OCI-LY1 (cell line): ENCODE data around the gene AGK.
A peak's percentile ranks its signal among the peaks of the same experiment; 100 is the strongest.

Source experiments
- H2AFZ ChIP-seq: fragments of 200-600 bp; sonication (generic), shearing (Covaris generic); 2 replicates; pipeline ENCODE4 v1.6.0; 2014; ENCODE audit warnings: antibody characterized with exemption, mild to moderate bottlenecking, low read length
- H3F3A ChIP-seq: fragments of 200-600 bp; sonication (generic), shearing (Covaris generic); 2 replicates; pipeline ENCODE4 v1.6.0; 2014; ENCODE audit warnings: mild to moderate bottlenecking, antibody characterized with exemption, low read length, moderate library complexity; ENCODE audit not compliant: insufficient read depth
- H3K27ac ChIP-seq: fragments of 200-600 bp; sonication (generic); 2 replicates; pipeline ENCODE4 v1.5.1; 2014; ENCODE audit warnings: low read length, mixed run types, mild to moderate bottlenecking, low read depth; ENCODE audit not compliant: poor library complexity, severe bottlenecking
- H3K27me3 ChIP-seq: fragments of 200-600 bp; sonication (generic); 2 replicates; pipeline ENCODE4 v1.6.0; 2014; ENCODE audit warnings: antibody characterized with exemption, mild to moderate bottlenecking, low read length, moderate library complexity; ENCODE audit not compliant: insufficient read depth
- H3K36me3 ChIP-seq: fragments of 200-600 bp; sonication (generic); 2 replicates; pipeline ENCODE4 v1.6.1; 2014; ENCODE audit warnings: mild to moderate bottlenecking, antibody characterized with exemption, low read length, moderate library complexity, mixed read lengths; ENCODE audit not compliant: insufficient read depth
- H3K4me1 ChIP-seq: fragments of 200-600 bp; sonication (generic); 2 replicates; pipeline ENCODE4 v1.5.1; 2014; ENCODE audit warnings: mild to moderate bottlenecking, low read length, moderate library complexity; ENCODE audit not compliant: insufficient read depth, severe bottlenecking
- H3K4me2 ChIP-seq: fragments of 200-600 bp; sonication (generic), shearing (Covaris generic); 2 replicates; pipeline ENCODE4 v1.6.1; 2014; ENCODE audit warnings: low read length
- H3K4me3 ChIP-seq: fragments of 200-600 bp; sonication (generic); 2 replicates; pipeline ENCODE4 v1.5.1; 2014; ENCODE audit warnings: low read length, low read depth, mild to moderate bottlenecking, mixed read lengths; ENCODE audit not compliant: poor library complexity, severe bottlenecking
- H3K79me2 ChIP-seq: fragments of 200-600 bp; shearing (Covaris generic); 2 replicates; pipeline ENCODE4 v1.6.1; 2016; ENCODE audit warnings: mixed run types, low read length, mixed read lengths; ENCODE audit not compliant: insufficient read depth
- H3K9ac ChIP-seq: fragments of 200-600 bp; sonication (generic), shearing (Covaris generic); 2 replicates; pipeline ENCODE4 v1.6.1; 2014; ENCODE audit warnings: mild to moderate bottlenecking, low read length, mixed read lengths
- H3K9me2 ChIP-seq: fragments of 200-600 bp; sonication (generic), shearing (Covaris generic); 2 replicates; pipeline ENCODE4 v1.6.1; 2014; ENCODE audit warnings: low read depth, mild to moderate bottlenecking, low read length, mixed read lengths
- H3K9me3 ChIP-seq: fragments of 200-600 bp; shearing (Covaris generic); 2 replicates; pipeline ENCODE4 v1.6.1; 2014; ENCODE audit warnings: low read length, mixed read lengths
- H4K20me1 ChIP-seq: fragments of 200-600 bp; sonication (generic), shearing (Covaris generic); 2 replicates; pipeline ENCODE4 v1.6.0; 2016; ENCODE audit warnings: mild to moderate bottlenecking, low read length; ENCODE audit not compliant: insufficient read depth
- CTCF ChIP-seq: fragments of 200-600 bp; sonication (generic), shearing (Covaris generic); IDR thresholded peaks from 2 replicates; pipeline ENCODE4 v1.5.1; 2017; ENCODE audit warnings: mild to moderate bottlenecking, antibody characterized with exemption, low read length, moderate library complexity, mixed read lengths
- EZH2 ChIP-seq: fragments of 200-600 bp; sonication (generic), shearing (Covaris generic); IDR thresholded peaks from 2 replicates; pipeline ENCODE4 v1.8.0; 2017; ENCODE audit warnings: borderline replicate concordance, mixed run types, mild to moderate bottlenecking, antibody characterized with exemption, low read length, moderate library complexity, mixed read lengths

The AGK gene

GRCh38 chr7:141551094-141551781 is at the start of gene AGK:
AGK (plus strand) TSS chr7:141551410; CDS start chr7:141555467, 4,057 bp downstream.
- Histone ChIP-seq H3K4me1 (peaks cover 29% of the 10 kb centered on the region), H3K9me3 (no peaks in the 10 kb centered on the region), H3K9me2 (no peaks in the 10 kb centered on the region), H3K4me3 (peak within 1 kb of the TSS; percentile 81), H3K4me2 (peak within 1 kb of the TSS; percentile 89), H4K20me1 (no peaks in the 10 kb centered on the region), H3K27ac (no peak within 1 kb of the TSS), H3K36me3 (peaks cover 9% of the 10 kb centered on the region; the same call in 1 of the 2 replicates), H3K27me3 (no peaks in the 10 kb centered on the region), H3F3A (no peaks in the 10 kb centered on the region), H2AFZ (peak within 1 kb of the TSS; percentile 81), H3K9ac (peak within 1 kb of the TSS; percentile 80), H3K79me2 (0 out of 2 replicates have a peak, but pooled peaks cover 6% of the 10 kb centered on the region)
- TF ChIP-seq CTCF = no peak
- no peak for TF ChIP-seq EZH2

- no peaks in the 10 kb centered on the region for H3K4me1 ChIP-seq
- no peaks in the 10 kb centered on the region for H3F3A ChIP-seq
- H3K27me3 ChIP-seq = peaks cover 6% of the 10 kb centered on the region; the same call in 1 of the 2 replicates
- no peaks in the 10 kb centered on the region for H3K36me3 ChIP-seq
- no peaks in the 10 kb centered on the region for H3K79me2 ChIP-seq
- no peak overlapping the region for H2AFZ ChIP-seq
- no peak overlapping the region for H3K4me3 ChIP-seq
- no peaks in the 10 kb centered on the region for H3K9me3 ChIP-seq
- H3K9ac ChIP-seq = no peak overlapping the region
- no peak for TF ChIP-seq CTCF
- TF ChIP-seq EZH2 = no peak
- no peaks in the 10 kb centered on the region for H3K9me2 ChIP-seq
- H3K4me2 ChIP-seq = no peak overlapping the region
- no peak overlapping the region for H3K27ac ChIP-seq
- no peaks in the 10 kb centered on the region for H4K20me1 ChIP-seq
These were observed 49.8 kb upstream of the AGK start for GRCh38 chr7:141501451-141501850.

GRCh38 chr7:141511316-141511675 is 39.9 kb upstream of the AGK start:
- Histone ChIP-seq H4K20me1 (no peaks in the 10 kb centered on the region), H3K9me3 (no peaks in the 10 kb centered on the region), H3K9me2 (no peaks in the 10 kb centered on the region), H3K79me2 (no peaks in the 10 kb centered on the region), H3K4me3 (peak overlapping the region; percentile 26), H3K27ac (no peak overlapping the region), H3K9ac (no peak overlapping the region), H2AFZ (no peak overlapping the region), H3K4me1 (no peaks in the 10 kb centered on the region), H3K36me3 (no peaks in the 10 kb centered on the region), H3K4me2 (peak overlapping the region; percentile 18; the same call in 1 of the 2 replicates), H3F3A (no peaks in the 10 kb centered on the region), H3K27me3 (peaks cover 8% of the 10 kb centered on the region; the same call in 1 of the 2 replicates)
- TF ChIP-seq CTCF (no peak), EZH2 (no peak)
